Left renal cortex interstitium (tissue), 4 donors: ENCODE results near the gene TTLL7. TPM values are rescaled to one million over a fixed set of nuclear protein-coding genes. Genes with fewer than 3 reads are reported as not detected.

Experiments used
- DNase-seq, 4 donors: peaks; one replicate each; pipeline ENCODE4 v3.0.0-alpha.2; 2013; ENCODE audit warnings: low read depth in 4 of 4, low spot score in 2 of 4, missing footprints in 1 of 4
- polyA plus RNA-seq, 4 donors: library from polyadenylated mRNA; unstranded; fragments of 120-200 nt; gene quantifications; one replicate each; pipeline ENCODE4 v1.2.1, GENCODE V29; 2013; ENCODE audit not compliant: insufficient read length in 4 of 4

The TTLL7 gene
- polyA plus RNA-seq, 4 donors: 3.4 to 6.7 (median 5.3) TPM

DNA sequence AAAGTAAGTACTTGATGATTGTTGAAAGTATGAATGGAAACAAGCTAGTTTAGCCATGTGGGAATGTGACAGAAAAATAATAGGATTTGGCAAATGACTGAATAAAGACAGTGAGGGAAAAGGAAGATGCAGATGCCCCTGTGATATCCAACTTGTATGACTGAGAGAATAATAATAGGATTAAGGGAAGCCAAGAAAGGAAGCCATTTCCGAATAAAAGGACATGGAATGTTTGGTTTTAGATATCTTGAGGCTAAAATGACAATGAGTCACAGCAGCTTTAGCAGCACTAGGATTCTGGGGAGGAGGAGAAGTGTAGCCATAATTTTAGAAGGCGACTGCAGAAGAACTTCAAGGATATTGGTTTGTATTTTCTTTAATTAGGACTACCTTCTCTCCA is 109.2 kb downstream of the TTLL7 start:
- no peak for DNase-seq

DNA sequence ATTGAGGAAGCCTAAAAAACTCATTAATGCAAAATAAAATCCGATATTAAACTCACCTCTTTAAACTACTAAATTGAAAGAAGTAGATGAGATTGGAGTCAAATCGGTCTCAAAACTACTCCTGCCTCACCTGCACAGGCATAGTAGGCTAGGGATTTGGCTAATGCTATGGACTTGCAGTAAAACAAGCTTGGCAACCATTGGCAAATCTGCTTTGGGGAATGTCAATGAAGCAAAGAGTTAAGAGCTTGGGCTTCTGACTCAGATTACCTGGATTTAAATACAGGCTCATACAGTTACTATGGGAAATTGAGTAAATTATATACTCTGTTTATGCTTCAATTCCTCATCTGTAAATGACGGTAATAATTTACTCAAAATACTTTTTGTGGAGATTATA is 111.4 kb downstream of the TTLL7 start:
- no peak for DNase-seq

GRCh38 chr1:83883979-83884378 is 115.0 kb downstream of the TTLL7 start:
- no peak for DNase-seq

GRCh38 chr1:83882906-83883305 is 116.0 kb downstream of the TTLL7 start:
- no peak for DNase-seq

DNA sequence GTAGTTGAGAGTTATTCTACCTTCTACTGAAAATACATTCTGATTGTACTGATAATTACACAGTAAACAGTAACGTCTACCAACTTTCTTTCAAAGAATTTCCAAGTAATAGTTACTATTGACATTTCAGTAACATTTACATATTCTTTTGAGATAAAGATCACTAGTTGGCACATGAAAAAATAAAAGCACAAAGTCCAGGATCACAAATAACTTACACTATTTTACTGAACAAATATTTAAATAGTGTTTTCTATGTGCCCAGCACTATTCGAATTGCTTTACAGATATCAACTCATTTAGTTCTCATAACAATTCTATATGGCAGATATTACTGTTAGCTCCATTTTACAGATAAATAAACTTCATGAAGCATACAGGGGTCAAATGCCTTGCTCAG is 126.4 kb downstream of the TTLL7 start:
- DNase-seq: no peak

DNA sequence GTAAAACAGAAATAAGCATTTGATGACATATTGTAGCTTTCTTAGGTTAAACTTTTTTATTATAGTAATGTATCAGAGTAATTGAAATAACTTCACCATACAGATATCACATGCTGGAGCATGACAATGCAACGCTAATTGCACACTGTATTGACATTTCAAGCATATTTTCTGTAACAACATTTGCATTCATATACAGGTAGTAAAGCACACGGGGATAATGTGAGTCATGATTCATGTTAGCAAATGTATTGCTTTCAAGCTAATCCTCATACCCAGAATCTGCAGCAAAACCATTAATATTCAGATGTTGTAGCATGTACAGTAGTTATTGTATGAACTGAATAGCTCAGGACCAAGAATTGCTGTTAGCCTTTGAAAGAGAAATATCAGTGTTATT is 133.9 kb downstream of the TTLL7 start:
- DNase-seq: no peak

DNA sequence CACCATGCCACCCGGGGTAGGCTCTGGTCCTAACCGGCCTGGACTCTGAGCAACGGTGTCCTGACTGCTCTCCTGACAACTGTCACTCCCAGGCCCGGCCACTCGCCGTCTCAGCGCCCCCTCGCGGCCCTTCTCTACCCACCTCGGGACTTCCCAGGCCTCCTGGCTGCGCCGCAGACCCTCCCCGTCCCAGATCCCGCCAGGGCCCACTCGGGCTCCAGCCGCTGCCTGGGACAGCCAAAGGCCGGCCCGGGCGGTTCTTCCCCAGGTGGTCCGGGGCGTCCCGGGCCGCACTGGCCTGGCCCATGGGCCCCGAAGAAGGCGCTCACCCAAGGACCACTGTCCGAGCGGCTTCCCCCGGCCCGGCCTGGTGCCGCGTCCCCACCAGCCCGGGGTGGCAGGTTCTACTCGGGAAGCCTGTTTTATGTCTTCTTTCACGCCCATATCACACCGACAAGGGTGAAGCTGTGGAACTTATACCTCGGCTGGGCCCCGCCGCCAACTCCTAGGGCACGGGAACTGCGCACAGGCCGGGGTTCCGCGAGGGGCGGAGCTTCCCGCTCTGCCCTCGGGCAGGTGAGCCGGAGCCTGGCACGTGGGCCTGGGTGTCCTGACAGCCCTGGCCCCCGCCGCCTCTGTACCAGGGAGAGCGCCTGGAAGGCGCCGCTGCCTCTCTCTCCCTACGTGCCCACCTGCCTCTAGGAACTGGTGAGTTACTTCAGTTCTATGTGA is 138.3 kb downstream of the TTLL7 start:
- DNase-seq: peak in 3 of 4 donors; percentile 48 to 56 (median 52)

- no peak for DNase-seq
Observed at GRCh38 chr1:83857716-83858115, 141.2 kb downstream of the TTLL7 start.

DNA sequence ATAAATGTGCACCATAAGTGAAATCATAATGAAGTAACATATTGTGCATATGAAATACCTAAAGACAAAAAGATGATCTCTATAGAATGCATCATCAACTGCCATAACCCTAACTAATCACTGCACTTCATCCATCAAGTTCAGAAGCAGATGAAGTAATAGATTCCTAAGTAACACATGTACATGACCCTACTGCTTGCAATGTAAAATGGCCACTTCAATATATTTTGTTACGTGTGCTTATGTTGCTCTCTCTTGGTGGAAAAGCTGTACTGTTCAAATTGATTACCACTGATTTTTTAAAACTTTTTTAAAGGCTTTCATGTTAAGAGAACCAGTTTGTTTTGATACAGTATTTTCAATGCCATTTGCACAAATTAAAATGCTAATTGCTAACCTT is 141.8 kb downstream of the TTLL7 start:
- peak in 3 of 4 donors; percentile 13 to 32 (median 26) for DNase-seq

DNA sequence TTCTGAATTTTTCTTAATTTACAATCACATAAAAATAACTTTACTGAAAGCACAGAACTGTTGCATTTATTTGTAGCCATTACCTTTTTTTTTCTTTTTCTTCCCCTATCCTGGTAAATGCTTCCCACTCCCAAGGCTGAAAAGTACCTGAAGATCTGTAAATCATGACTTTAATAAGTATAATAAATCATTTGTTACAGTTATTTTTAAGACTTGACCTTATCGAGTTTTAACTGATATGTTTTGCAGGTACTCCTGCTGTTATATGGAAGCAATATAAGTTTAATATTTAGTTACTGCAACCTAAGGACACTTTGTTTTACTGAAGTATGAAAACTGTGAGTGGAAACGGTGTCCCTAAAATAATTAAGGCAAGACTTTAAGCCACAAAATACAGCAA is 142.6 kb downstream of the TTLL7 start:
- no peak for DNase-seq

DNA sequence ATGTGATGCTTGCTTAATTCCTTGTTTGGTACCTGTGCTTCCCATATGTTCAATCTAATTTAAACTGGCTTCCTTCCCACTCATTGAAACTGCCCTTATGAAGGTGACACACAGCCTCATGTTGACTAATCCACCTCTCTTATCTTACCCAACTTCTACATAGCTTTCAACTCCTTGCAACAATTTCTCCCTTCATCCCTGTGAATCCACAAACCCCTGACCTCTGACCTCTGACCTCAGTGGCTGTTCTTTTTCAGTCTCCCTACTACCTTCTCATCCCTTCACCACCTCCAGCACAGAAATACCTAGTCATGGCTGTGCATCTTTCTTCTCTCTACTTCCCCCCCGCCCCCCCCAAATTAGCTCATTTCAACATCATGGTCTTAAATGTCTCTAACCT is 144.5 kb downstream of the TTLL7 start:
- DNase-seq: no peak

GRCh38 chr1:83850834-83851233 is 148.1 kb downstream of the TTLL7 start:
- DNase-seq: no peak

DNA sequence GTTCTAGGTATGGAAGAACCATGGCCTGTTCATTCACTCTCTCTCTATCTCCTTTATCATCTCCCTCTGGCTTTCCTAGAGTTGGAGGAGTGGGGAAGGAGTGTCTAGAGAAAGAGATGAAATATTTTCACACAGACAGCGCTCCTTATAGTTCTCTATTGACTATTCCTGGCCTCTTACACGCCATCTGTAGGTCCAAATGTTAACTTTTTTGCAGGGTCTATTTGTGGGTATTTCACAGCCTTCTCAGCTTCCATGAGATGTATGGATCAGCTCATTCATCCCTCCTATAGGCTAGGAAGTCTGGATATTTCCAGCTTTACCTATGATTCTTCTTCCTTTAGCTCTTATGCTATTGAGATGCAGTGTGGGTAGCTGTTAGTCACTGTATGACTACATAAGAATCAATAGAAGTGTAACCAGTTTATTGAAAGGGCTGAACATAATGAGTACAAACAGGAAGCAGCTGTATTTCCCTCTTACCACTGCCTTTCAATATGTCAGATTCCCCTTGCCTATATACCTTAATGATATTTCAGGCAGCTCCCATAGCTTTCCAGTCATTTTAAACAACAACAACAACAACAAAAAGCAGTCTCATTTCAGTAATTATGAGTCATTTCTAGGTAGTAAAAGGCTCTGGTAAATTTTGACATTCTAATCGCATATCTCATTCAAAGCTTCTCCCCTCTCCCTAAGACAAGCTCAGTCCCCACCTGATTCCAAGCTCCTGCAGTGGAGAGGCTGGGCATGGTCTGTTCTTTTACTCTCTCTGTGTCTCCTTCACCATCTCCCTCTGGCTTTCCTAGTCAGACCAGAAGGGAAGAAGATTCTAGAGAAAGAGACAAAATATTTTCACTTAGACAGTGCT is 149.5 kb downstream of the TTLL7 start:
- no peak for DNase-seq

- no peak for DNase-seq
Observed at GRCh38 chr1:83846138-83846537, 152.8 kb downstream of the TTLL7 start.

GRCh38 chr1:83845437-83846071 is 153.4 kb downstream of the TTLL7 start:
- DNase-seq: no peak

DNA sequence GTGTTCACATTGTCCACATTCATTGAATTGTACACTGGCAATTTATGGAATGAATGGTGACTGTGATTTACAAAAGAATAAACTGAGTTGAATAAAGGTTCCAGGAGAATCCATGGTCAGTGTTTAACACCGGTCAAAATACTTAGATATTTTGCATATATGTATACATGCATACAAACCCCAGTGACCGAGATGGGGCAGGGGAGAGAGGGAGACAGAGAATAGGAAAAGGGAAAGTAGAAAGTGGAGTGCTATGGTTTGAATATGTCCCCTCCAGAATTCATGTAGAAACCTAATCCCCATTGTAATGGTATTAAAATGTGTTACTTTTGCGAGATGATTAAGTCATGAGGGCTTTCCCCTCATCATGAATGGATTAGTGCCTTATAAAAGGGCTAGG is 154.4 kb downstream of the TTLL7 start:
- no peak for DNase-seq

GRCh38 chr1:83839566-83840173 is 159.3 kb downstream of the TTLL7 start:
- DNase-seq: no peak

- no peak for DNase-seq
Observed at GRCh38 chr1:83838573-83838972, 160.4 kb downstream of the TTLL7 start.

DNA sequence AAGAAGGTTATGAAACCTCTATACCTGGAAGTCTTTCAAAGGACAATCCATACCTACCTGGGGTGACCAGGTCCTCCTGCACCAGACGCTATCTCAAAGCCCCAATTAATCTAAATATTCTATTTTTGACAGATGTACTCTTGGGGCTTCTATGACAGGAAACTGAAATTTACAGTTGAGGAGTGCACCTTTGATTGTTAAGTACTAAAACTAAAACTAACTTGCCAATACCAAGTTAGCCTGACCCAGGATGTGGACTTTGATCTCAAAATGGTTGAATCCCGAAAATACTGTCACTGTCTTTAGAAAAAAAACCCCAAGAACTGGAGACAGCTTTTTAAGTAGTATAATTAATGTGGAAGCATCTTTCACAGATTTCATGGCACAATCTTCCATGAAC is 162.4 kb downstream of the TTLL7 start:
- no peak for DNase-seq

DNA sequence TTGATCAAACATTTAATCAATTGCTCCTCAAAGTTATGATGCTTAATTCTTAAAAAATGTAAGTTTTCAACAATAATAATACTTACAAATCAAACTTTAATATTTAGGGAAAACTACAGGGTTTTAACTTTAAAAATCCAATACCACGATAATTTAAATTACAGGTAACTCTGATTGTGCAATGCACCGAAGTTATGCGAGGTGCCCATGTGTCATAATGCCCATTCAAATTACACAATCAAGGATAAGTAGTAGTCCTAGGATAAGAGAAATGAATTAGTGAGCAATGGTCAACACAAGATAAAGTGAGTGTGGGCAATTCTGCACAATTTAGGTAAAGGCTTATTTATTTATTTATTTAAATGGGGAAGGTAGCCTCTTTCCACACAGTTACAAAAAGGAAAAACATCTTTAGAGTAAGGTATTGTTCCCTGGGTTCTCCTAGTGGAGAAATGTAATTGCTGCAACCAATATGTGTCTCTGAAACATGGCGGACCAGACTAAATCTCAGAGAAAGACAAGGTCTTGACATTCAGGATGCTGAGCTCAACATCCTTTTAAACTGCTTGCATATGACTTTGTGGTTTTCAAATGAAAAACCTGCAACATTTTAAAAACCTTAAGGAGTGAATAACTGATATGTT is 164.2 kb downstream of the TTLL7 start:
- DNase-seq: no peak

GRCh38 chr1:83832194-83832593 is 166.7 kb downstream of the TTLL7 start:
- no peak for DNase-seq
